ENCODE measurements around the gene NPIPA3.

The NPIPA3 gene

GRCh38 chr16:14703156-14704011 lies at the start of gene NPIPA3:
NPIPA3 (plus strand) TSS chr16:14703411; CDS start chr16:14708944, 5,533 bp downstream.
- peak; percentile 99 for ATAC-seq

GRCh38 chr16:14658063-14658462 lies 45.1 kb upstream of the NPIPA3 start:
- ATAC-seq: no peak
- TF ChIP-seq SNAI2 (CRISPR knock-in tag; IDR thresholded peaks at IDR 0.05) (no peak), POU6F1 (CRISPR knock-in tag; IDR thresholded peaks at IDR 0.05; ENCODE audit: borderline replicate concordance, low read depth) (no peak), ESRRG (CRISPR knock-in tag; IDR thresholded peaks at IDR 0.05) (no peak), ZNF8 (CRISPR knock-in tag; IDR thresholded peaks at IDR 0.05) (no peak), ZFP30 (CRISPR knock-in tag; IDR thresholded peaks at IDR 0.05) (no peak), ZC3H10 (CRISPR knock-in tag; IDR thresholded peaks at IDR 0.05) (no peak), TCF4 (CRISPR knock-in tag; IDR thresholded peaks at IDR 0.05; ENCODE audit: borderline replicate concordance) (no peak), RARB (CRISPR knock-in tag; IDR thresholded peaks at IDR 0.05) (no peak), CSRNP3 (CRISPR knock-in tag; IDR thresholded peaks at IDR 0.05) (no peak), ZNF565 (CRISPR knock-in tag; conservative IDR thresholded peaks at IDR 0.05; ENCODE audit: low read depth) (no peak), CSDC2 (CRISPR knock-in tag; IDR thresholded peaks at IDR 0.05) (no peak), TOX (CRISPR knock-in tag; IDR thresholded peaks at IDR 0.05; ENCODE audit: borderline replicate concordance) (no peak), OSR1 (CRISPR knock-in tag; IDR thresholded peaks at IDR 0.05) (no peak), CREB5 (CRISPR knock-in tag; IDR thresholded peaks at IDR 0.05; ENCODE audit: low read depth) (no peak), PPARA (CRISPR knock-in tag; IDR thresholded peaks at IDR 0.05; ENCODE audit: borderline replicate concordance) (no peak)

- no peak for ATAC-seq
- TF ChIP-seq POU6F1 (CRISPR knock-in tag; IDR thresholded peaks at IDR 0.05; ENCODE audit: borderline replicate concordance, low read depth): no peak
- TF ChIP-seq BACH2 (CRISPR knock-in tag; IDR thresholded peaks at IDR 0.05; ENCODE audit: borderline replicate concordance): no peak
- no peak for TF ChIP-seq RARB (CRISPR knock-in tag; IDR thresholded peaks at IDR 0.05)
- TF ChIP-seq CREB5 (CRISPR knock-in tag; IDR thresholded peaks at IDR 0.05; ENCODE audit: low read depth): no peak
- TF ChIP-seq ZNF565 (CRISPR knock-in tag; conservative IDR thresholded peaks at IDR 0.05; ENCODE audit: low read depth): no peak
- no peak for TF ChIP-seq GLIS3 (CRISPR knock-in tag; IDR thresholded peaks at IDR 0.05)
- TF ChIP-seq TOX (CRISPR knock-in tag; IDR thresholded peaks at IDR 0.05; ENCODE audit: borderline replicate concordance): no peak
- no peak for TF ChIP-seq PATZ1 (CRISPR knock-in tag; IDR thresholded peaks at IDR 0.05; ENCODE audit: borderline replicate concordance)
- no peak for TF ChIP-seq ARNTL (CRISPR knock-in tag; IDR thresholded peaks at IDR 0.05; ENCODE audit: borderline replicate concordance, low read depth)
- no peak for TF ChIP-seq TCF4 (CRISPR knock-in tag; IDR thresholded peaks at IDR 0.05; ENCODE audit: borderline replicate concordance)
- TF ChIP-seq OSR1 (CRISPR knock-in tag; IDR thresholded peaks at IDR 0.05): no peak
- no peak for TF ChIP-seq ZNF8 (CRISPR knock-in tag; IDR thresholded peaks at IDR 0.05)
- TF ChIP-seq ZNF70 (CRISPR knock-in tag; IDR thresholded peaks at IDR 0.05): no peak
- TF ChIP-seq TSHZ2 (CRISPR knock-in tag; IDR thresholded peaks at IDR 0.05): no peak
- TF ChIP-seq CSDC2 (CRISPR knock-in tag; IDR thresholded peaks at IDR 0.05): no peak
- no peak for TF ChIP-seq ISL1 (CRISPR knock-in tag; IDR thresholded peaks at IDR 0.05)
- TF ChIP-seq ZFP3 (CRISPR knock-in tag; IDR thresholded peaks at IDR 0.05): no peak
- no peak for TF ChIP-seq ZFP30 (CRISPR knock-in tag; IDR thresholded peaks at IDR 0.05)
These were observed 35.6 kb upstream of the NPIPA3 start for GRCh38 chr16:14667347-14668266.
